Measurements from ENCODE around the gene SLC15A4. TPM values are rescaled to one million over a fixed set of nuclear protein-coding genes. Genes with fewer than 3 reads are reported as not detected.

Gene SLC15A4
- total RNA-seq, 1 donor from 2014 or later, result 30.0 TPM

DNA sequence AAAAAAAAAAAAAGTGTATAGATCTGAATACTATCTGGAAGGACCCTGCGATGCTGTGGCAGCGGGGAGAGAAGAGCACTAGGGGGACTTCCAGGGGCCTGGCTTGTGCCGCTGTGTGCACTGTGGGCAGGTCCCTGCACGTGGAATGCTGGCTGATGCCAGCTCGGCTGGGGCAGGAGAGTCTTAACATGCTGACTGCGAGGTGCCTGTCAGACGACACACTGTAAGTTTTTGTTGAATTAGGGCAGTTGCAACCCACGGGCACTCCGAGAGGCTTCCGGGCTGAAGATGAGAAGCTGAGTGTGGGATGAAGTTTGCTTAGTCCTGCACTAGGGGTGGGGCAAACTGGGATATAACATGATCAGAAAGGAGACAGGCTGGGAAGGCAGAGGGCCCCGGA lies 40.2 kb upstream of the SLC15A4 start:
- H3K4me1 ChIP-seq, result no peaks in the 10 kb centered on the region
- no peaks in the 10 kb centered on the region for H3K27me3 ChIP-seq (ENCODE audit: low read depth)
- ATAC-seq, result no peak
- no peak overlapping the region for H3K27ac ChIP-seq
- DNase-seq, result no peak
- no peaks in the 10 kb centered on the region for H3K9me3 ChIP-seq
- TF ChIP-seq, protein P1, sequence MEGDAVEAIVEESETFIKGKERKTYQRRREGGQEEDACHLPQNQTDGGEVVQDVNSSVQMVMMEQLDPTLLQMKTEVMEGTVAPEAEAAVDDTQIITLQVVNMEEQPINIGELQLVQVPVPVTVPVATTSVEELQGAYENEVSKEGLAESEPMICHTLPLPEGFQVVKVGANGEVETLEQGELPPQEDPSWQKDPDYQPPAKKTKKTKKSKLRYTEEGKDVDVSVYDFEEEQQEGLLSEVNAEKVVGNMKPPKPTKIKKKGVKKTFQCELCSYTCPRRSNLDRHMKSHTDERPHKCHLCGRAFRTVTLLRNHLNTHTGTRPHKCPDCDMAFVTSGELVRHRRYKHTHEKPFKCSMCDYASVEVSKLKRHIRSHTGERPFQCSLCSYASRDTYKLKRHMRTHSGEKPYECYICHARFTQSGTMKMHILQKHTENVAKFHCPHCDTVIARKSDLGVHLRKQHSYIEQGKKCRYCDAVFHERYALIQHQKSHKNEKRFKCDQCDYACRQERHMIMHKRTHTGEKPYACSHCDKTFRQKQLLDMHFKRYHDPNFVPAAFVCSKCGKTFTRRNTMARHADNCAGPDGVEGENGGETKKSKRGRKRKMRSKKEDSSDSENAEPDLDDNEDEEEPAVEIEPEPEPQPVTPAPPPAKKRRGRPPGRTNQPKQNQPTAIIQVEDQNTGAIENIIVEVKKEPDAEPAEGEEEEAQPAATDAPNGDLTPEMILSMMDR (IDR thresholded peaks at IDR 0.05), result no peak
- intact Hi-C loops (cut with DNase I), result no loop called here
- H3K36me3 ChIP-seq, result no peaks in the 10 kb centered on the region
- H3K4me3 ChIP-seq, result no peak overlapping the region

DNA sequence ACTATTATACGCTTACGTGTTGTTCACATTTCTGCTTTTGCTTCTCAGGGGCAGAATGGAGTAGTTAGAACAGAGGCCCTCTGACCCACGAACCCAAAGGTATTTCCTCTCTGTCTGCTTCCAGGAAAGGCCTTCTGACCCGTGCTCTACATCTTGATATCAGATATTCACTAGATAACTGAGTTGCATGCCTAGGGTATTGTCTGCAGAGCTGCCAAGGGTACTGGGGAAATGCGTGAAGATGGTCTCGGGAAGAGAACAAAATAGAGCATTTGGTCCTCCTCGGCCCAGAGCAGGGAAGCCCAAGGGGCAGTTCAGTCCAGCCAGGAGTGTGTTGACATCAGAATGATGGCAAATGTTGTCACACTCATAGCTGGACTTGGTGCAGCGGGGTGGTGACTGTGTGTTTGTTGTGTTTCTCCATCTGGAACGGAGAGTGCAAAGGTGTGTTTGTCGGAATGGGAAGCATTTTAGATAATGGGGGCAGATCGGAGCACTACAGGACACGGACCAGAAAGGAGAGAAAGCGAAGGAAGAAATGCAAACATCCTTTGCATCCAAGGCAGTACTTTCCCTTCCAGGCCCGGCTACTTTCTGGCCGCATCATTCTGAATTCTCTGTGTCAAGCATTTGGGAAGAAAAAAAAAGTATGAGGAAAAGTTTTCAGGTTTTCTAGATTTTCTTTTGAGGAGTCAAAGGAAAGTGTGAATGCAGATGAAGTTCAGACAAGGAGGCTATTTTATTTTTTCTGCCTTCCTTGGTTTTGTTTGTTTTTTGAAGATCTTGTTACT lies 37.7 kb upstream of the SLC15A4 start:
- no peak overlapping the region for H3K4me3 ChIP-seq
- H3K36me3 ChIP-seq, result no peaks in the 10 kb centered on the region
- H3K9me3 ChIP-seq, result no peaks in the 10 kb centered on the region
- intact Hi-C loops (cut with DNase I), result no loop called here
- H3K27ac ChIP-seq, result no peak overlapping the region
- TF ChIP-seq, protein P1 (IDR thresholded peaks at IDR 0.05), result no peak
- ATAC-seq (no peak), DNase-seq (no peak)
- no peaks in the 10 kb centered on the region for H3K4me1 ChIP-seq
- H3K27me3 ChIP-seq (ENCODE audit: low read depth), result no peaks in the 10 kb centered on the region

DNA sequence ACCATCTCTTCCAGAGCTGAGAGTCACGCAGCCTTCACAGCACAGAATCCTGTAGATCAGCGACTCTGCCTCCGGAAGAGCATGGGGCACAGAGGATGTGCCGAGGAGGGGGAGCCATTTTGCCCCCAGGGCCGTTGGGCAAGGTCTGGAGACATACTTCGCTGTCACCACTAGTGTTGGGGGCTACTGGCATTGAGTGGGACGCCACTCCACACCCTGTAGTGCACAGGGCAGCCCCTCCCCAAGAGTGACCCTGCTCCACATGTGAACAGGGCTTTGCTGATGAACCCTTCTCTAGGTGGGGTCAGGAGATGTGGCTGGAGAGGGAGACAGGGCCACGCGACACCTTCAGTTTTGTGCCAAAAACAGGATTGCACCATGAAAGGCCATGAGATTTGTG lies 35.6 kb upstream of the SLC15A4 start:
- TF ChIP-seq, protein P1 (IDR thresholded peaks at IDR 0.05), result no peak

DNA sequence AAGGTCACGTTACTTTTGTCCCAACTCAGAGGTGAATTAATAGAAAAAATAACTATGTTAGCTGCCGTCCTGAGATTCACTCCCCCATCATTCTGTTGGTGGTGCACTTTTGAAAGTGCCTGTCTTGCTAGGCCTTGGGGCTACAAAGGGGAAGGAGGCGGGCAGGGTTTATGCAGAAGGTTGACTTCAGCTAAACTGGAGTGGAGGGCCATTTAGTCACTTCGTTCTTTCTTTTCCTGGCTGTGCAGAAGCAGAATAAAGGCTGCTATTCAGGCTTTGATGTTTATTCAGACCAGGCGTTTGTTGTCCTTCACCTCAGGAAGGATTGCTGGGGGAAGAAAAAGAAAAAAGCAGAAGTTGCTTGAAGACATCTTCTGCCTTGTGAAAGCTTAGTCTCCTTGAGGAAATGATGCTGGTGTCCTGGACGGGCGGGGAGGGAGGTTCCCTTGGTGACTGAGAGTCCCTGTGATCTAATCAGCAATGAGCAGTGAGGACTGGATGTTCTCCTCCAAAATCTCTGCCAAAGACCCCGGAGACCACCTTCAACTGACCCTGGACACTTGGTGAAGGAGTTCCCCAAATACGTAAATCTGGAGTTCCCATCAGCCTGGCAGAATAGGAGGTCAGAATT lies 33.5 kb upstream of the SLC15A4 start:
- TF ChIP-seq, protein P1 (IDR thresholded peaks at IDR 0.05), result no peak
- H3K9me3 ChIP-seq, result no peaks in the 10 kb centered on the region
- no peak overlapping the region for H3K4me3 ChIP-seq
- peak; percentile 73 for DNase-seq
- ATAC-seq, result peak; percentile 54 to 76
- intact Hi-C loops (cut with DNase I), result no loop called here
- H3K27ac ChIP-seq, result peak overlapping the region; percentile 24
- H3K4me1 ChIP-seq, result no peaks in the 10 kb centered on the region
- H3K36me3 ChIP-seq, result no peaks in the 10 kb centered on the region
- H3K27me3 ChIP-seq (ENCODE audit: low read depth), result peaks cover 18% of the 10 kb centered on the region

More for the DNA sequence above, 35.6 kb upstream of the SLC15A4 start:
- Histone ChIP-seq H3K4me3 (no peak overlapping the region), H3K27me3 (ENCODE audit: low read depth) (peaks cover 6% of the 10 kb centered on the region), H3K4me1 (no peaks in the 10 kb centered on the region), H3K36me3 (no peaks in the 10 kb centered on the region), H3K27ac (no peak overlapping the region), H3K9me3 (no peaks in the 10 kb centered on the region)
- intact Hi-C loops (cut with DNase I), result no loop called here
- ATAC-seq, result no peak
- no peak for DNase-seq

DNA sequence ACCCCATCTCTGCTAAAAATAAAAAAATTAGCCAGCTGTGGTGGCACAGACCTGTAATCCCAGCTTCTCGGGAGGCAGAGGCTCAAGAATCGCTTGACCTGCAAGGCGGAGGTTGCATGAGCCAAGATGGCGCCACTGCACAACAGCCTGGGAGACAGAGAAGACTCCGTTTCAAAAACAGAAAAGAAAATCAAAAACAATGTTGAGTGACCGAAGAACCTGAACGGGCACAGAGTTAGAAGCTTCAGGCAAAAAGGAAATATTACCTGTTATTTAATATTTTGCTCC lies 33.0 kb upstream of the SLC15A4 start:
- Histone ChIP-seq H3K4me3 (no peak overlapping the region), H3K27ac (peak overlapping the region; percentile 24), H3K27me3 (ENCODE audit: low read depth) (peaks cover 21% of the 10 kb centered on the region), H3K4me1 (no peaks in the 10 kb centered on the region), H3K36me3 (no peaks in the 10 kb centered on the region), H3K9me3 (no peaks in the 10 kb centered on the region)
- TF ChIP-seq, protein P1 (IDR thresholded peaks at IDR 0.05), result no peak
- no peak for ATAC-seq
- DNase-seq, result no peak
- intact Hi-C loops (cut with DNase I), result no loop called here
